GM21515 (cell line): ENCODE data around the gene NAGPA.
A peak's percentile ranks its signal among the peaks of the same experiment; 100 is the strongest.

Experiments
- ATAC-seq: cut with Tn5 transposase; IDR thresholded peaks from one replicate; pipeline ENCODE4 v1.9.1; 2021; ENCODE audit not compliant: unreplicated experiment

NAGPA gene

GRCh38 chr16:4979164-4979563, 54.6 kb downstream of the NAGPA start:
- no peak for ATAC-seq

GRCh38 chr16:4976611-4977145, 57.1 kb downstream of the NAGPA start:
- ATAC-seq: no peak

DNA sequence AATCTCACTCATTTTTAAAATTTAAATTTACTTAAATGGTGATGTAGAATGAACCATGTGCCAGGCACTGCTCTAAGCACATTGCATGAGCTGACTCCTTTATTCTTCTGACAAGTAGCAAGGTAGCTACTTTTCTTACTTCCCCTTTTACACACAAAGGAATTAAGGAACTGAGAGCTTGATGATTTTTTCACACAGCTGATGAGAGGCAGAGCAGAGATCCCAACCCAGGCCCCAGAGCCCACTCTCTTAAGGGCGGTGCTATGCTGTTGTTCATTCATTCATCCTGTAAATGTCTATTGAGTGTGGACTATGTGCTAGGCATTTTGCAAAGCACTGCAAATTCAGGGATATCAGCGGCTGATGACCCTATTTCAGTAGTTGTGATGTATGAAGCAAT, 57.7 kb downstream of the NAGPA start:
- peak; percentile 94 for ATAC-seq
